ENCODE data around the gene MYO5A. TPM values are rescaled to one million over a fixed set of nuclear protein-coding genes. Genes with fewer than 3 reads are reported as not detected.

Gene MYO5A
- total and polyA plus RNA-seq, 2 donors (not counting 1 experiment from before 2014, with no cell fraction given): 12.2 to 44.4 TPM

- Histone ChIP-seq H3K4me2 (replicated peaks; ENCODE audit: low read depth, low read length, poor library complexity, severe bottlenecking) (no peak overlapping the region), H3K4me3 (ENCODE audit: control extremely low read depth in 1 of 5, extremely low read depth in 1 of 5, insufficient read depth in 1 of 5, low read depth in 2 of 5, low read length in 4 of 5) (no peak overlapping the region), H2AFZ (ENCODE audit: insufficient read depth, low read depth, low read length, poor library complexity, severe bottlenecking) (no peak overlapping the region), H3K27ac (ENCODE audit: low read length in 2 of 2) (no peak overlapping the region), H3K9me3 (ENCODE audit: control extremely low read depth in 1 of 3, control insufficient read depth in 2 of 3, insufficient read depth in 1 of 3, low read length in 2 of 3) (no peaks in the 10 kb centered on the region), H3K27me3 (replicated peaks in 1 of 4; ENCODE audit: control extremely low read depth in 1 of 4, control insufficient read depth in 3 of 4, insufficient read depth in 4 of 4, low read length in 3 of 4) (no peaks in the 10 kb centered on the region), H4K20me1 (ENCODE audit: control insufficient read depth, insufficient read depth, low read length, poor library complexity, severe bottlenecking) (no peaks in the 10 kb centered on the region), H3K4me1 (ENCODE audit: control insufficient read depth in 2 of 2, insufficient read depth in 2 of 2, low read length in 2 of 2) (no peaks in the 10 kb centered on the region), H3K79me2 (ENCODE audit: control insufficient read depth, insufficient read depth, low read length) (no peaks in the 10 kb centered on the region), H3K36me3 (replicated peaks in 1 of 2; ENCODE audit: control extremely low read depth in 1 of 2, control insufficient read depth in 1 of 2, extremely low read depth in 1 of 2, insufficient read depth in 2 of 2, low read length in 1 of 2) (peaks cover 1 to 40% of the 10 kb centered on the region in 2 experiments), H3K9ac (ENCODE audit: low read length) (no peak overlapping the region)
- POLR2A ChIA-PET: no interaction called here
- no peaks in the 10 kb centered on the region for H3K9me3 Mint-ChIP-seq (ENCODE audit: insufficient read depth)
- no peak for TF ChIP-seq EZH2 (IDR thresholded peaks at IDR 0.05; ENCODE audit: borderline replicate concordance, insufficient read depth, low read depth, low read length, poor library complexity, severe bottlenecking)
- TF ChIP-seq, protein P1, sequence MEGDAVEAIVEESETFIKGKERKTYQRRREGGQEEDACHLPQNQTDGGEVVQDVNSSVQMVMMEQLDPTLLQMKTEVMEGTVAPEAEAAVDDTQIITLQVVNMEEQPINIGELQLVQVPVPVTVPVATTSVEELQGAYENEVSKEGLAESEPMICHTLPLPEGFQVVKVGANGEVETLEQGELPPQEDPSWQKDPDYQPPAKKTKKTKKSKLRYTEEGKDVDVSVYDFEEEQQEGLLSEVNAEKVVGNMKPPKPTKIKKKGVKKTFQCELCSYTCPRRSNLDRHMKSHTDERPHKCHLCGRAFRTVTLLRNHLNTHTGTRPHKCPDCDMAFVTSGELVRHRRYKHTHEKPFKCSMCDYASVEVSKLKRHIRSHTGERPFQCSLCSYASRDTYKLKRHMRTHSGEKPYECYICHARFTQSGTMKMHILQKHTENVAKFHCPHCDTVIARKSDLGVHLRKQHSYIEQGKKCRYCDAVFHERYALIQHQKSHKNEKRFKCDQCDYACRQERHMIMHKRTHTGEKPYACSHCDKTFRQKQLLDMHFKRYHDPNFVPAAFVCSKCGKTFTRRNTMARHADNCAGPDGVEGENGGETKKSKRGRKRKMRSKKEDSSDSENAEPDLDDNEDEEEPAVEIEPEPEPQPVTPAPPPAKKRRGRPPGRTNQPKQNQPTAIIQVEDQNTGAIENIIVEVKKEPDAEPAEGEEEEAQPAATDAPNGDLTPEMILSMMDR (IDR thresholded peaks at IDR 0.05): no peak
- H3K27ac Mint-ChIP-seq: no peak overlapping the region
- ATAC-seq (ENCODE audit: low read depth) (no peak), DNase-seq (no peak)
- WGBS (ENCODE audit: insufficient coverage): no CpG with 5 or more reads among the region's 5 CpGs
- intact Hi-C loops (cut with micrococcal nuclease): no loop called here
- CTCF ChIA-PET: interaction anchor here (1.4 kb wide), 1 partner anchor 69 kb away, joined by 4 read pairs; no protein-coding TSS in a partner anchor
- no peaks in the 10 kb centered on the region for H3K27me3 Mint-ChIP-seq
- H3K4me1 Mint-ChIP-seq: no peaks in the 10 kb centered on the region
- no peak overlapping the region for H3K4me3 Mint-ChIP-seq
Measured at GRCh38 chr15:52397118-52397517, 131.6 kb downstream of the MYO5A start.

- Mint-ChIP-seq H3K27me3 (no peaks in the 10 kb centered on the region), H3K4me1 (no peaks in the 10 kb centered on the region), H3K4me3 (no peak overlapping the region), H3K27ac (no peak overlapping the region), H3K9me3 (ENCODE audit: insufficient read depth) (no peaks in the 10 kb centered on the region)
- no peak overlapping the region for H2AFZ ChIP-seq (ENCODE audit: insufficient read depth, low read depth, low read length, poor library complexity, severe bottlenecking)
- H4K20me1 ChIP-seq (ENCODE audit: control insufficient read depth, insufficient read depth, low read length, poor library complexity, severe bottlenecking): no peaks in the 10 kb centered on the region
- no peaks in the 10 kb centered on the region for H3K4me1 ChIP-seq (ENCODE audit: control insufficient read depth in 2 of 2, insufficient read depth in 2 of 2, low read length in 2 of 2)
- WGBS (ENCODE audit: insufficient coverage): 88% methylated on average over 2 of the region's 3 CpGs
- peaks cover 4 to 49% of the 10 kb centered on the region in 2 experiments for H3K36me3 ChIP-seq (replicated peaks in 1 of 2; ENCODE audit: control extremely low read depth in 1 of 2, control insufficient read depth in 1 of 2, extremely low read depth in 1 of 2, insufficient read depth in 2 of 2, low read length in 1 of 2)
- POLR2A ChIA-PET: no interaction called here
- no peak overlapping the region for H3K4me3 ChIP-seq (ENCODE audit: control extremely low read depth in 1 of 5, extremely low read depth in 1 of 5, insufficient read depth in 1 of 5, low read depth in 2 of 5, low read length in 4 of 5)
- H3K9me3 ChIP-seq (ENCODE audit: control extremely low read depth in 1 of 3, control insufficient read depth in 2 of 3, insufficient read depth in 1 of 3, low read length in 2 of 3): no peaks in the 10 kb centered on the region
- H3K9ac ChIP-seq (ENCODE audit: low read length): no peak overlapping the region
- CTCF ChIA-PET: no interaction called here
- H3K27me3 ChIP-seq (replicated peaks in 1 of 4; ENCODE audit: control extremely low read depth in 1 of 4, control insufficient read depth in 3 of 4, insufficient read depth in 4 of 4, low read length in 3 of 4): no peaks in the 10 kb centered on the region
- intact Hi-C loops (cut with micrococcal nuclease): no loop called here
- H3K27ac ChIP-seq (ENCODE audit: low read length in 2 of 2): no peak overlapping the region
- H3K4me2 ChIP-seq (replicated peaks; ENCODE audit: low read depth, low read length, poor library complexity, severe bottlenecking): no peak overlapping the region
- ATAC-seq (ENCODE audit: low read depth): no peak
- no peaks in the 10 kb centered on the region for H3K79me2 ChIP-seq (ENCODE audit: control insufficient read depth, insufficient read depth, low read length)
- no peak for TF ChIP-seq EZH2 (IDR thresholded peaks at IDR 0.05; ENCODE audit: borderline replicate concordance, insufficient read depth, low read depth, low read length, poor library complexity, severe bottlenecking)
- TF ChIP-seq, protein P1 (IDR thresholded peaks at IDR 0.05): no peak
- no peak for DNase-seq
Measured at GRCh38 chr15:52394118-52394517, 134.6 kb downstream of the MYO5A start.

All from B cell (primary cell).